Mesenteric fat pad (tissue), 1 donor: ENCODE results near the gene CTDSP2. TPM values are rescaled to one million over a fixed set of nuclear protein-coding genes. Genes with fewer than 3 reads are reported as not detected.
"Not testable (repeated sequence)": the region's sequence is repeated elsewhere in the genome, so short reads cannot be mapped to it uniquely, and the experiment has no call there.

ENCODE experiments used
- DNase-seq: peaks from one replicate; pipeline ENCODE4 v3.0.0-alpha.2; 2020; ENCODE audit warnings: low spot score
- total RNA-seq: library from RNA; stranded (reverse); fragmentation: NEBNext Ultra II Directional; extraction: Animal tissue kit (Norgen Biotek cat#: 25700); gene quantifications from one replicate; pipeline ENCODE4 v1.2.1, GENCODE V29; 2021
- donor health status: DM: yes; HTN: yes; CAD: no.

CTDSP2 gene
- total RNA-seq, 1 donor from 2014 or later: 156 TPM

GRCh38 chr12:57853864-57854556 is 7.5 kb upstream of the CTDSP2 start:
- DNase-seq: no peak

- no peak for DNase-seq
These were observed 6.3 kb upstream of the CTDSP2 start for GRCh38 chr12:57852620-57853500.

GRCh38 chr12:57852200-57852599 is 5.7 kb upstream of the CTDSP2 start:
- DNase-seq: no peak

GRCh38 chr12:57851552-57851951 is 5.0 kb upstream of the CTDSP2 start:
- DNase-seq: no peak

- no peak for DNase-seq
These were observed 4.4 kb upstream of the CTDSP2 start for GRCh38 chr12:57850854-57851430.

- DNase-seq: not testable (repeated sequence)
These were observed 2.9 kb upstream of the CTDSP2 start for GRCh38 chr12:57849447-57849846.

- DNase-seq: no peak
These were observed 2.5 kb upstream of the CTDSP2 start for GRCh38 chr12:57849035-57849434.

- DNase-seq: no peak
These were observed 1.7 kb upstream of the CTDSP2 start for GRCh38 chr12:57848208-57848607.

- no peak for DNase-seq
These were observed 298 bp downstream of the CTDSP2 start for GRCh38 chr12:57846285-57846576.

GRCh38 chr12:57845478-57846284 is 848 bp downstream of the CTDSP2 start:
- DNase-seq: peak; percentile 94

- no peak for DNase-seq
These were observed 1.6 kb downstream of the CTDSP2 start for GRCh38 chr12:57844709-57845477.

- DNase-seq: no peak
These were observed 3.9 kb downstream of the CTDSP2 start for GRCh38 chr12:57842342-57843294.

GRCh38 chr12:57841445-57841844 is 5.1 kb downstream of the CTDSP2 start:
- DNase-seq: no peak

GRCh38 chr12:57840726-57841125 is 5.8 kb downstream of the CTDSP2 start:
- DNase-seq: no peak

- DNase-seq: no peak
These were observed 6.5 kb downstream of the CTDSP2 start for GRCh38 chr12:57839996-57840395.

- no peak for DNase-seq
These were observed 7.8 kb downstream of the CTDSP2 start for GRCh38 chr12:57838594-57839302.

- DNase-seq: no peak
These were observed 8.5 kb downstream of the CTDSP2 start for GRCh38 chr12:57837864-57838562.
